ENCODE data around the gene C5.

DNA sequence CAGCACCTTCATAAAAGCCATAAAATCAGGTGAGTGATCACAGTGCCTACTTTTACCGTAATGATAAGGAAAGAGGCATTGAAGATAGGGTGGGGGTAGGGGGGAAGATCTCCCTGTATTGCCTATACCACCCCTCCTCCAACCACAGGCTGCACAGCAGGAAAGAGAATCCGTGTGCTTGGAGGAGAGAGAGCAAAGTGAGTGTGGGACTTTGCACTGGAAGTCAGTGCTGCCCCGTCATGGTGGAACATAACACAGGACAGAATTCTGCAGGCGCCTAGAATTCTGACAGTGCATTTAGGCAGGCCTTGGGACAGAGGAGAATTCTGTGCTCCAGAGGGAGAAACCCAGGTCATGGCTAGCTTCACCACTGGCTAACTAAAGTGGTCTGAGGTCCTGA lies 3.5 kb upstream of the C5 start:
- TF ChIP-seq, protein P1, sequence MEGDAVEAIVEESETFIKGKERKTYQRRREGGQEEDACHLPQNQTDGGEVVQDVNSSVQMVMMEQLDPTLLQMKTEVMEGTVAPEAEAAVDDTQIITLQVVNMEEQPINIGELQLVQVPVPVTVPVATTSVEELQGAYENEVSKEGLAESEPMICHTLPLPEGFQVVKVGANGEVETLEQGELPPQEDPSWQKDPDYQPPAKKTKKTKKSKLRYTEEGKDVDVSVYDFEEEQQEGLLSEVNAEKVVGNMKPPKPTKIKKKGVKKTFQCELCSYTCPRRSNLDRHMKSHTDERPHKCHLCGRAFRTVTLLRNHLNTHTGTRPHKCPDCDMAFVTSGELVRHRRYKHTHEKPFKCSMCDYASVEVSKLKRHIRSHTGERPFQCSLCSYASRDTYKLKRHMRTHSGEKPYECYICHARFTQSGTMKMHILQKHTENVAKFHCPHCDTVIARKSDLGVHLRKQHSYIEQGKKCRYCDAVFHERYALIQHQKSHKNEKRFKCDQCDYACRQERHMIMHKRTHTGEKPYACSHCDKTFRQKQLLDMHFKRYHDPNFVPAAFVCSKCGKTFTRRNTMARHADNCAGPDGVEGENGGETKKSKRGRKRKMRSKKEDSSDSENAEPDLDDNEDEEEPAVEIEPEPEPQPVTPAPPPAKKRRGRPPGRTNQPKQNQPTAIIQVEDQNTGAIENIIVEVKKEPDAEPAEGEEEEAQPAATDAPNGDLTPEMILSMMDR (conservative IDR thresholded peaks at IDR 0.05; ENCODE audit: low read depth in 2 of 2), result no peak
- TF ChIP-seq EZH2 (IDR thresholded peaks at IDR 0.05; ENCODE audit: low read depth, unreplicated experiment) (no peak), POLR2AphosphoS5 (IDR thresholded peaks at IDR 0.05; ENCODE audit: low read depth) (no peak), STAT1 (IDR thresholded peaks at IDR 0.05; ENCODE audit: unreplicated experiment) (no peak), JUNB (IDR thresholded peaks at IDR 0.05; ENCODE audit: unreplicated experiment) (no peak), CREB1 (CRISPR knock-in tag; IDR thresholded peaks at IDR 0.05; ENCODE audit: low read depth) (no peak), EZH2phosphoT487 (IDR thresholded peaks at IDR 0.05; ENCODE audit: unreplicated experiment) (no peak)
- TF ChIP-seq, protein P2, sequence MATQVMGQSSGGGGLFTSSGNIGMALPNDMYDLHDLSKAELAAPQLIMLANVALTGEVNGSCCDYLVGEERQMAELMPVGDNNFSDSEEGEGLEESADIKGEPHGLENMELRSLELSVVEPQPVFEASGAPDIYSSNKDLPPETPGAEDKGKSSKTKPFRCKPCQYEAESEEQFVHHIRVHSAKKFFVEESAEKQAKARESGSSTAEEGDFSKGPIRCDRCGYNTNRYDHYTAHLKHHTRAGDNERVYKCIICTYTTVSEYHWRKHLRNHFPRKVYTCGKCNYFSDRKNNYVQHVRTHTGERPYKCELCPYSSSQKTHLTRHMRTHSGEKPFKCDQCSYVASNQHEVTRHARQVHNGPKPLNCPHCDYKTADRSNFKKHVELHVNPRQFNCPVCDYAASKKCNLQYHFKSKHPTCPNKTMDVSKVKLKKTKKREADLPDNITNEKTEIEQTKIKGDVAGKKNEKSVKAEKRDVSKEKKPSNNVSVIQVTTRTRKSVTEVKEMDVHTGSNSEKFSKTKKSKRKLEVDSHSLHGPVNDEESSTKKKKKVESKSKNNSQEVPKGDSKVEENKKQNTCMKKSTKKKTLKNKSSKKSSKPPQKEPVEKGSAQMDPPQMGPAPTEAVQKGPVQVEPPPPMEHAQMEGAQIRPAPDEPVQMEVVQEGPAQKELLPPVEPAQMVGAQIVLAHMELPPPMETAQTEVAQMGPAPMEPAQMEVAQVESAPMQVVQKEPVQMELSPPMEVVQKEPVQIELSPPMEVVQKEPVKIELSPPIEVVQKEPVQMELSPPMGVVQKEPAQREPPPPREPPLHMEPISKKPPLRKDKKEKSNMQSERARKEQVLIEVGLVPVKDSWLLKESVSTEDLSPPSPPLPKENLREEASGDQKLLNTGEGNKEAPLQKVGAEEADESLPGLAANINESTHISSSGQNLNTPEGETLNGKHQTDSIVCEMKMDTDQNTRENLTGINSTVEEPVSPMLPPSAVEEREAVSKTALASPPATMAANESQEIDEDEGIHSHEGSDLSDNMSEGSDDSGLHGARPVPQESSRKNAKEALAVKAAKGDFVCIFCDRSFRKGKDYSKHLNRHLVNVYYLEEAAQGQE (IDR thresholded peaks at IDR 0.05; ENCODE audit: unreplicated experiment), result no peak

Data from GM23338 (cell line).